ENCODE data around the gene PLA2G7. TPM values are rescaled to one million over a fixed set of nuclear protein-coding genes. Genes with fewer than 3 reads are reported as not detected.
"Not testable (repeated sequence)": the region's sequence is repeated elsewhere in the genome, so short reads cannot be mapped to it uniquely, and the experiment has no call there.

Gene PLA2G7
- total RNA-seq, 4 donors from 2014 or later: 10.0 to 14.3 (median 11.6) TPM

DNA sequence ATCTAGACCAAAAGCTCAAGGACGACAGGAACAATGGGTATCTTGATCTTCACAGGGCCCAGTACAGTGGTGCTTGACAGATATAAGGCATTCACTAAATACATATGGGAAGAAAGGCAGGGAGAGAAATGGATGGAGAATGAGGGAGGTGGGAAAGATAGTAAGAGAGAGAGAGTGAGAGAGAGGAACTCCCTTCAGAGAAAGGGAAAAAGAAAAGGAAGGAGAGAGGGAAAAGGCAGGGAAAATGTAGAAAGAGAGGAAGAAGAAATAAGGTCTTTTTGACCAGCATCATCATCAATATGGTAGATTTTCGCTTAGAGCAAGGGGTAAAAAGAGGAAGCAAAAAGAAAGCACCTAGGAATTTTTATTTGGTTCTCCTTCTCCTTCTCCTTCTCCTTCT, 10.8 kb upstream of the PLA2G7 start:
- no peak overlapping the region for H3K4me3 ChIP-seq (replicated peaks in 1 of 3)
- DNase-seq: no peak
- TF ChIP-seq POLR2A (IDR thresholded peaks at IDR 0.05): no peak
- intact Hi-C loops (cut with DNase I): no loop called here
- no peaks in the 10 kb centered on the region for H3K27me3 ChIP-seq
- no peaks in the 10 kb centered on the region for H3K4me1 ChIP-seq
- H3K9me3 ChIP-seq: no peaks in the 10 kb centered on the region
- no peak overlapping the region for H3K27ac ChIP-seq
- 82 to 90% methylated on average over 2 of the region's 2 CpGs for WGBS, 2 donors
- H3K36me3 ChIP-seq: no peaks in the 10 kb centered on the region

DNA sequence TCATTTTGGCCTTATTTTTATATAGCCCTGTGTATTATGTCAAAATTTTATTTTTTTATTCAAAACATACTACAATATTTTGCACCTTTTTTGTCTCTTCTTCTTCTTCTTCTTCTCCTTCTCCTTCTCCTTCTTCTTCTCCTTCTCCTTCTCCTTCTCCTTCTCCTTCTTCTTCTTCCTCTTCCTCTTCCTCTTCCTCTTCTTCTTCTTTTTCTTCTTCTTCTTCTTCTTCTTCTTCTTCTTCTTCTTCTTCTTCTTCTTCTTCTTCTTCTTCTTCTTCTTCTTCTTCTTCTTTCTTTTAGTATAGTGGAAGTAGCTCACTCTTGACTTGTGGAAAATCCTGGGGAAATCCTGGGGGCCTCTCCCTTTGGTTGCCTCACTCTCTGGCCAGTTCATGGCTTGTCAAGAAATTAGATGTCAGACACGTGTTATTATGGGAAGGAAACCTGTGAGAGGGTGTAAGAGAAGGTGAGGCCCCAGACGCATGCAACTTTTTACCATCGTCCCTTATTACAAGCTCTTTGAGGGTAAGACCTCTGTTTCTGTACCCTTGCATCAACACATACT, 9.1 kb upstream of the PLA2G7 start:
- intact Hi-C loops (cut with DNase I): not testable (repeated sequence)
- WGBS, 2 donors: 88 to 91% methylated on average over 3 of the region's 3 CpGs

GRCh38 chr6:46743425-46744158, 8.4 kb upstream of the PLA2G7 start:
- Histone ChIP-seq H3K4me3 (replicated peaks in 1 of 3) (no peak overlapping the region), H3K36me3 (no peaks in the 10 kb centered on the region), H3K9me3 (no peaks in the 10 kb centered on the region), H3K4me1 (no peaks in the 10 kb centered on the region), H3K27me3 (no peaks in the 10 kb centered on the region), H3K27ac (no peak overlapping the region)
- WGBS, 2 donors: 87 to 93% methylated on average over 1 of the region's 1 CpG
- intact Hi-C loops (cut with DNase I): no loop called here
- no peak for DNase-seq
- no peak for TF ChIP-seq CTCF (IDR thresholded peaks at IDR 0.05)
- no peak for TF ChIP-seq POLR2A (IDR thresholded peaks at IDR 0.05)

More for the DNA sequence above, 9.1 kb upstream of the PLA2G7 start:
- not testable (repeated sequence) for H3K9me3 ChIP-seq; H3K36me3 ChIP-seq; H3K27ac ChIP-seq; H3K27me3 ChIP-seq; DNase-seq; H3K4me1 ChIP-seq; H3K4me3 ChIP-seq (replicated peaks in 1 of 3)

DNA sequence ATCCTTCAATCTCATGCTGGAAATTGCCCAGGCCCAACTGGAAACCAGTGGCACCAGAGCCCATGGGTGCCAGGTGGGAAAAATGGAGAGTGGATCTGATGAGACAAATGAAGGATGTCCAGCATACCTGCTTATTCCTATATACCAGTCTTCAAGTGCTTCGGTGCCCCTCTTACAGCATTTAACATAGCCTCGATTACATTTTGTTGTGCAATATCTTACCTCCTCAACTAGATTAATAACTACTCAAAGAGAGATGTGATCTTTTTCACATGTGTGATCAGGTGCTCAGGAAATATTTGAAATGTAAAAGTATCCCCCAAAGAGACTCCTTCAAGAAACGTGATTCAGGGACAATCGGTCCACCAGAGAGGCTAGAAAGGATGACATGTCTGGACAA, 6.7 kb upstream of the PLA2G7 start:
- Histone ChIP-seq H3K27me3 (no peaks in the 10 kb centered on the region), H3K36me3 (no peaks in the 10 kb centered on the region), H3K4me3 (replicated peaks in 1 of 3) (no peak overlapping the region), H3K27ac (no peak overlapping the region), H3K9me3 (no peaks in the 10 kb centered on the region), H3K4me1 (no peaks in the 10 kb centered on the region)
- intact Hi-C loops (cut with DNase I): no loop called here
- 96 to 98% methylated on average over 4 of the region's 4 CpGs for WGBS, 2 donors
- no peak for DNase-seq
- TF ChIP-seq POLR2A (IDR thresholded peaks at IDR 0.05): no peak
- no peak for TF ChIP-seq CTCF (IDR thresholded peaks at IDR 0.05)

GRCh38 chr6:46741482-46741881, 6.3 kb upstream of the PLA2G7 start:
- intact Hi-C loops (cut with DNase I): no loop called here

More at GRCh38 chr6:46741482-46741881, 6.3 kb upstream of the PLA2G7 start:
- TF ChIP-seq POLR2A (IDR thresholded peaks at IDR 0.05) (no peak), CTCF (IDR thresholded peaks at IDR 0.05) (no peak)
- DNase-seq: no peak
- Histone ChIP-seq H3K27ac (no peak overlapping the region), H3K36me3 (no peaks in the 10 kb centered on the region), H3K27me3 (no peaks in the 10 kb centered on the region), H3K4me1 (no peaks in the 10 kb centered on the region), H3K4me3 (replicated peaks in 1 of 3) (no peak overlapping the region), H3K9me3 (no peaks in the 10 kb centered on the region)
- 83 to 92% methylated on average over 2 of the region's 2 CpGs for WGBS, 2 donors
